HG03045 (cell line): ENCODE results near the gene RWDD2A.
"Not testable (repeated sequence)": the region's sequence is repeated elsewhere in the genome, so short reads cannot be mapped to it uniquely, and the experiment has no call there.

Experiments used
- ATAC-seq: cut with Tn5 transposase; IDR thresholded peaks from one replicate; pipeline ENCODE4 v1.9.1; 2021; ENCODE audit warnings: mild to moderate bottlenecking, moderate library complexity; ENCODE audit not compliant: unreplicated experiment

Gene RWDD2A

DNA sequence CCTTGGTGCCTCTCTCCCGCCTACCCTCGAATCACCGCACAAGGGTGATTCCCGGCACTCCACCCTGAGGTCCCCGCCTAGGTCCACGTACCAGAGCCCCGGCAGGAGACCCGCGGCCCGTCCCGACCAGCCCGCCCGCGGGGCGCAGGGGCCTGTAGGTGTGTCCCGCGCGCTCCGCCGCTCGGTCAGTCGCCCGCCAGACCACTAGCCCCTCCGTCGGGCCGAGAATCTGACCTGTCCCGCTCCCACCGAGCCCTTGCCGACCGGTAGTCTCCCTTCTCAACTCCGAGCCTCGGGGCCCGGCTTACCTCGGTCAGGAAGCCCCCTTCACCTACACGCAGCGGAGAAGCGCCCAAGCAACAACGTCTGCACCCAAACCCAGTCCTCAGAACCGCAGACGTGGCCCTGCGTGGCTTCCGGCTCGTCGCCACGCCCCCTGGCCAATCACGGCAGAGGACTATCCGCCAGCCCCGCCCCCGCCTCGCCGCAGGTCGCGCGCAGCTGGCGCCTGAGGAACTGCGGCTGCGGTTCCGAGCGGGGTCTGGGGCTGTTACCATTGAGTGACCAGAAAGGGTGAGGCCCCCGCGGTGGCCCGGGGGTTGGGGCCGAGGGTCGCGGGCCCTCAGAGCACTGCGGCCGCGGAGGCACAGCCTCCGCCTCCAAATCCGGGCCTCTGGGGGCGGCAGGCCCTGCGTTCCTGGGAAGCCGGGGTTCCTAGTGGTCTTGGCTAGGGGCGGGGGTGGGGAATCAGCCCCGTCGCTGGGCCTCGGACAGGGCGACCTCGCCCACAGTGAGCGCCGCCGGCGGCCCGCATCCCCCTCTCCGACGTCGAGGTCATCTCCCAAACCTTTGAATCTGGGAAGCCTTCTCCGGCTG lies at the start of gene RWDD2A, which contains the start of gene PGM3:
Gene RWDD2A (plus strand): TSS at position 487 of the 876 bp plus-strand sequence. CDS start 1,095 bp downstream, outside the sequence.
Gene PGM3 (minus strand): TSS at position 395 of the 876 bp plus-strand sequence. CDS start 2,253 bp downstream, outside the sequence.
- peak; percentile 97 for ATAC-seq

DNA sequence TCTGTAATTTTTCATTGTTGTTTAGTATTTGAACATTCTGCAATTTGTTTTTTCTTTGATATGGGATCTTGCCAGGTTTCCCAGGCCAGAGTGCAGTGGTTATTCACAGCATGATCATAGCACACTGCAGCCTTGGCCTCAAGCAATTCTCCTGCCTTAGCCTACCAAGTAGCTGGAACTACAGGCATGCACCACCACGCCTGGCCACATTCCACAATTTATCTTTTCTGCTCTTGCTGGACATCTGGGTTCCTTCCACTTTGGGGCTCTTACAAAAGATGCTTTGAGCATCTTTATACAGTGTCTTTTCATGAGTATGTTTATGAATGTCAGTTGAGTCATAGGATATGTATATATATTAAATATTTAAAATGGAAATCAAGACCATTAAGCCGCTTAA lies 42.0 kb upstream of the RWDD2A start:
- ATAC-seq = no peak

DNA sequence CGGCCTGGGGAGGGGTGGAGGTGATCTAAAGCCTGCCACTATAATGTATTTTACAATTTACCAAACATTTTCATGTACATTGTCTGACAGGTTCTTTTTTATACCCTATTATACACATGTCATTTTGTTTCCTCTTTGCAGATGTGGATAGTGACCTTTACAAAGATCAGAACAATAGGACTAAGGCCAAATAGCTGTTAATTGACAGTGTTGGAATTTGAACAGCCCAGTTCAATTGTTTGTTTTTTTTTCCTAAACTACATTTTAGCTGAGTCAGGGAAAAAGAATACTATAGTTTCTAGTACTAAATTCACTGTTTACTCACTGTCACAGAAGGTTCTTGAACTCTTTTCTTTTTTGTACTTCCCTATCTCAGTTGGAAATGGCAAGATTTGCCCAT lies 40.2 kb upstream of the RWDD2A start:
- no peak for ATAC-seq

DNA sequence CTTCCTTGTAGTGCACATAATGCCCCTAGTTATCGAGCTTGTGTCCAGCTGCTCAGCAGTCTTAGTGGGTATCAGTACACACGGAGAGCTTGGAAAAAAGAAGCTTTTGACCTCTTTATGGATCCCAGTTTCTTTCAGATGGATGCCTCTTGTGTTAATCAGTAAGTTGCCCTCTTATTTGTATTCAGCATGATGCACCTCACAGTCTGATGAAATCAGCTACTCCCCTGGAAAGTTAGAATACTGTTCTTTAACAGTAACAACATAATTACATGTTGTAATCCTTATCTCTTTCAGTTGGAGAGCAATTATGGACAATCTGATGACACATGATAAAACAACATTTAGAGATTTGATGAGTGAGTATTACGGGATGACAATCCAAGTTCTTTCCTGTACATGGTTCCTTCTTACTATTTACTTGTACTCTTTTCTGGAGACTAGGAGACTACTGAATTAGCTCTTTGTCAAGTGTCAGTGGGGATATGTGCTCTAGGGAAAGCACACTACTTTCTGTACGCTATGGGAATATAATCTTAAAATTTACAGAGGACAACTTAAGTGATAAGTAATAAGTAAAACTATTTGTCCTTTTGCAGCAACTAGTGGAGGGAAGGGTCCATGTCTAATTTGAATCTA lies 39.2 kb upstream of the RWDD2A start:
- no peak for ATAC-seq

DNA sequence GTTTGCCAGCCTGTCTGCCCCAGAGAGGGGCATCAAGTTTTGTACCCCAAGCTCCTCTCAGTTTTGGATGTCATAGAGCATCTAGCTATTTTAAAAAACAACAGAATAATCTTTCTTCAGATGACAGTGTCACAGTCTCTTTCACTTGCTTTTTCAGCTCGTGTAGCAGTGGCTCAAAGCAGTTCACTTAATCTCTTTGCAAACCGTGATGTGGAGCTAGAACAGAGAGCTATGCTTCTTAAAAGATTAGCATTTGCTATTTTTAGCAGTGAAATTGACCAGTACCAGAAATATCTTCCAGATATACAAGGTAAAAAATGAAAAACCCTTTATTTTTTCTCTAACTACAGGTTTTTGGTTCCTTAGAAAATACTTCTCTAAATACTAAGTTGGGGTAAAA lies 37.4 kb upstream of the RWDD2A start:
- no peak for ATAC-seq

DNA sequence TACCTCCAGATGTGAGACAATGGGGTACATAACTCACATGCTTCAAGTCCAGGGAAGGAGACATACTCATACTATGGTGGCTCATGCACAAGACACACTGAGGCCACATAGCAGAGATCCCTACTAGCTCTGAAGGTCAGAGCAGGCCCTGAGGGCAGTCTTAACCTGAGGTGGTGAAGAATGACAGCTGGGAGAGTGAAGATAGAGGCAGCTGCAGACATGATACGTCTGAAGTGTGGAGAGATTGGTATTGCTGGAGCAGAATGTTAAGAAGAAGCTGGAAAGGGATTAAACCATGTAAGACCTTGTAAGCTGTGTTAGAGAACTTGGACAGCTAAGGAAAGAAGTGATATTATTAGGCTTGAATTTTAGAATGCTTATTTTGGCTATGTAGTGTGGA lies 33.0 kb upstream of the RWDD2A start:
- no peak for ATAC-seq

DNA sequence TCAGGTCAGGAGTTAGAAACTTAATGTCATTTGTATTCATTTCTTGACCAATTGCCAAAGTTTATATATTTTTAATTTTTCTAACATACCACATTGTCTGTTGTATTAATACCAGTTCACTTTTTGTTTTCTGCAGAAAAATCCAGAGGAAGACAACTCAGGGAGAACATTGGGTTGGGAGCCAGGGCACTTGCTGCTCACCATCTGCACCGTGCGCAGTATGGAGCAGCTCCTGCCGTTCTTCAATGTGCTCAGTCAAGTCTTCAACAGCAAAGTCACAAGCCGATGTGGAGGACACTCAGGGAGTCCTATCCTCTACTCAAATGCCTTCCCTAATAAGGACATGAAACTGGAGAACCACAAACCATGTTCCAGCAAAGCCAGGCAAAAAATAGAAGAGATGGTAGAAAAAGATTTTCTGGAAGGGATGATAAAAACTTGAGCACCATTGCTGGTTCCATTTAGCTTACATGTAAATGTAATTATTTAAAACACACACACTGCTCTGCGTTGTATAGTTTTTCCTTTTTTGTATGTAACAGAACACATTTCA lies 25.4 kb upstream of the RWDD2A start:
- ATAC-seq = no peak

DNA sequence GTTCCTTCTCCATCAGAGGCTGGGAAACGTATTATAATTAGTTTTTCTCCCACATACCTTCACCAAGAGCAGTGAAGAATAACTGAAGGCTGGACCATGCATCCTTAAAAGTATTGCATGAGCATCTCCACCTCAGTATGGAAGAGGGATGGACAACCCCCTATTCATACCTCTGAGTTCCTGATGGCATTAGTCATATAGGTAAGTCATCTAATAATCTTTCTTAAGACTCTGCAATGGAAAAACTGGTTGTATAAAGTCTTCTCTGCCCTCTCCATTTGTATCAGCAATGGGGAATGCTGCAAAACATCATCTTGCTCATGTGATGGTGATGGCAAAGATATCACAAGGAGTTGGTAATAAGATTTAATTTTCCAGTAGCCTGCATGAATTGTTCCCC lies 24.6 kb upstream of the RWDD2A start:
- ATAC-seq = no peak

DNA sequence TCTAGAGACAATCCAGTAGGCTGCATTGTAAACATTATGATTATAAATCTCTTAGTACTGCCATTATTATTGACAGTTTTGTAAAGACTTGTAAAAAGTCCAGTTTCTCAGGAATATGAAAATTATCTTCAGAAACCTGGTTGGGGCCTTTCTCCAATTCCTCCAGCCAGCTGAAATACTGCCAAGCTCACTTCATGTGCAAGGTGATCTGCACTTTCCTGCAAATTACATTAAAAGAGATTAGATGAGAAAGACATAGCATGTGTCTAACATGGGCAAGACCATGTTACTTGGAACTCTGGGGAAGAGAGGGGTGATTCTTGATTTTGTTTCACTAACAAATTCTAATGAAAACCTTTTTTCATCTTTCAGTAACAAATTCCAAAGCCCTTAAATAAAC lies 24.1 kb upstream of the RWDD2A start:
- no peak for ATAC-seq

DNA sequence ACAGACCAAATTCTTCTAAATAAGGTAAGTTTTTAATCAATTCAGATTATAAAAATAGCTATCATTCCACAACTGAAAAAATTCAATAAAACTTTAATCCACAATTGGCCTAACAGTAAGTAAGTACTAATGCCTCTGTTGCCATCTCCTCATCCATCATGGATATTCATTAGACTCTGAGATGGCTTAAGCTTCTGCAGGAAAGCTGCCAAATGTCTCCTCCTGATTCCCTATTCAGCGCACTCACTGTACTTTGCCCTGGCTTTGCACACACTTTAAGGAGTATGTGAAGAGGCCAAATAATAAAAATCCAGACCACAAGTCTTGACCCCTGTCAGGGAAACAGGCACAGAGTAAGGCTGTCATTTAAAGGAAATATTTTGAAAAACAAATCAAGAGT lies 23.6 kb upstream of the RWDD2A start:
- ATAC-seq = no peak

DNA sequence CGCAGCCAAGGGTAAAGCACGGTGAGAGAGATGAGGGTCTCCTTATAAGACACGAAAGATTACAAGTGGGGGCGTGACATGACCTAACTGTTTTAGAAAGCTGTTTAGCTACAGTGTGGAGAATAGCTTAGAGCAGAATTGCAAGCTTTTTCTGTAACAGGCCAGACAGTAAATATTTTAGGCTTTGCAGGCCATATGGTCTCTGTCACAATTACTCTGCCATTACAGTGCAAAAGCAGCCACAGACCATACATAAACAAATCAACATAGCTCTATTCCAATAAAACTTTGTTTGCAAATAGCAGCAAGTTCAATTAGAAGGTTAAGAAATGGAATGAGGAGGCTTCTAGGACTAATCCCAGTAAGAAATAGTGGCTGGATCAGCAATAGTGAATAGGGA lies 16.9 kb upstream of the RWDD2A start:
- no peak for ATAC-seq

DNA sequence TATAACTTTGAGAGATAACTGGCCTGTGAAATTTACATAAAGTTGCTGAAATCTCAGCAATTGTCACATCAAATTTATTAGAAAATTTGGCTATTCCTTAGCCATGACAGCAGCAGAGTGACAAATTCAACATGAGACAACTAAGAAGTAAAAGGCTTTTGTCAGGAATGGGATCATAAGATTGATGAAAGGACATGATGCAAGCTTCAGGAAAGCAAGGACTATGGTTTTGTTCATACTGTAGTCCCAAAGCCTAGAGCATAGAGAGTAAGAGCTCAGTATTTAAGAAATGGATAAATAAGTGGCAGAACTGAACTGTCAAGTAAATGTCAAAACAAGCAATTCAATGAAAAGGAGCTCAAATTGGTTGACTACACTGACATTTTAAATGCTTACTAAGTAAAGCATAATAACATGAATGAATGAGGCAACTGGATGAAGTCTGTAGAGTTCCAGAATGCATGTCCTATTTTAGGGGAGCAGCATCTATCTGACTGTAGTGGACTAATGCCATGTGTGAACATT lies 12.7 kb upstream of the RWDD2A start:
- ATAC-seq = no peak

DNA sequence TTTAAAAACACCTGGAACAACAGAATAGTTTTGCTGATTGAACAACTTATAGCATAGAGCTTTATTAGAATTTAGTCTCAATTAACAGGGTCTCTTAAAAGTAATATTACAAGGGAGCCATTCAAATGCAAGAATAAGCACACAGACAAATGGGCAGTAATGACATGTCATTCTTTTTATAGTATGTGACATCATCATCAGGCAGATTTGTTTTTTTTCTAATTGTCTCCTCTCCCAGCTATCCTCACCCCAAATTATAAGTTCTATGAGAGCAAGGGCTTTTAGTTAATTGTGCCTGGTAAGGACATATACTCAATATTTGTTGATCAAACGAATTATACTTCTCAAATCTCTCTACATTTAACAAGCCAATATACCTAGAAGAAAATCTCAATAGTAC lies 11.0 kb upstream of the RWDD2A start:
- ATAC-seq = no peak

DNA sequence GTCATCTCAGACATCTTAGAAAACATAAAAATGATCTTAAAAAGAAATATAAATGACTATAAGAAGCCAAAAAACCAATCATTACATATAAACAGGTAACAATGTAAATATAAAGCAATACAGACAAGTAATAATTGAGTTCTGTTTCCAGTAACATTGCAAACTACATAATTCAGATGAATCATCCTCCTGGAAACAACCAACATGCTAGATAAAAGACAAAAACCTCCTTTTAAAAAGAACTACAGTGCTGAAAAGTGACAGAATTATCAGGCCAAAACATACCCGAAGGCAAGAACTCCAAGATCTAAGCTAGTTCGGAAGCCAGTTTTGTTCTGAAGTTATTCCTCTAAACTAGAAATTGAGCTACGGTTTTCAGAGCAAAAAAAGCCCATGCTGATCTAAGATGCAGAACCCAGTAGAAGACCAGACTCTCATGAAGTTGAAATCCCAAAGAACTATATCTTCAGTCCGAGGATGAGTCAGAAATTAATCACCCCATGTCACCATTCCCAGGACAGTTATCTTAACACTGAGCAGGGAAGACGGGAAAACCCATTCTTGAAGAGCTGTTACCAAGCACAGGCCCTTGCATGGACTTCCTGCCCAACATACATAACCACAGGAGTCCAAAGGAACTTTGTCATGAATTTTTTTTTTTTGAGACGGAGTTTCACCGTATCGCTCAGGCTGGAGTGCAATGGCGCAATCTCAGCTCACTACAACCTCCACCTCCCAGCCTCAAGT lies 9.9 kb upstream of the RWDD2A start:
- ATAC-seq = no peak

DNA sequence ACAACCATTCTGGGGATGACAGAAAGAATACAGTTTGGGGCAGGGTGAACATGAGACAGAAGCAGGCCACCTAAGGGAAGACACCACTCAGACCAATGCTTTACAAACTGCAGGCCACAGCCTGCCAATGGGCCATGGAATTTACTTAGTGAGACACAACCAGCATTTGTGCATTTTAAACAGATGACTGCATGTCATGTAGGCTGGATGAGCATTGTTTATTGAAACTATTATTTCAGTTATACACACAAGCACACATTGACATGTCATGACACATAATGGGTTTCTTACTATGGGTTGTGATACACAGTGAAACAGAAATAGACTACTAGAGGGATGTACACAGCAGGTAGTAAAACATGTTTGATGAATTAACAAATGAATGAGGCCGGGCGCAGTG lies 8.1 kb upstream of the RWDD2A start:
- ATAC-seq = no peak

DNA sequence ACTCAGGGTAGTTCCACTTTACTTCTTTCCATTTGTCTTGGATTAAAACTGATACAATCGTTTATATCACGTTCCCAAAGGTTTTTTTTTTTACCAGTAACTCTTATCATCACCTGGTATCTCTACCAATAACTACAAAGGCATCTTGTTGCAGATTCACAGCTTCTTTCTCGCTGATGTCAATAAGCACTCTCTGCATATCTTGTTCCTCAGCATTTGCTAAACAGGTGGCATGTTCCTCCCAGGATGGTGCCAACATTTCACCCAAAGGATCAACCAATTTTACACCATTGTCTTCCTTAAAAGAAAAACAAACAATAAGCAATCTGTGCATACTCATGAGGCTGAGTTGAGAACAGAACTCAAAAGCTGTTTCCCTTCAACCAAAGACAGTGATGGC lies 4.7 kb upstream of the RWDD2A start:
- no peak for ATAC-seq

DNA sequence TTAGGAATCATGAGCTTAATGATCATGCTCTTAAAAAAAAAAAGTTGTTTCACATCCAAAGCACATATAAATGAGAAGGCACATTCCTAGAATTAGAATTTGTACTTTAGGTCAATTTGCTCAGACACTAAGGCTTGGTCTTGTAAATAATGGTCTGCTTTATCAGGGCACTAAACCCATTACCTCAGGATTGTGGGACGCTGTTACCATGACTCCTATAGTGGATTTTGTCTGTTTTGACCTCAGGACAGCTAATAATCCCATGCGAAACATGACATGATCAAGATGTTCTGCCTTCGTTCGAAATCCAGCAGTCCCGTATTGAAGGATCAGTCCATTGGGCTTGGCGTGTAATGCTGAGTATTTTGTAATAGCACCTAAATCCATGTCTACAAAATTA lies 2.5 kb upstream of the RWDD2A start:
- no peak for ATAC-seq

DNA sequence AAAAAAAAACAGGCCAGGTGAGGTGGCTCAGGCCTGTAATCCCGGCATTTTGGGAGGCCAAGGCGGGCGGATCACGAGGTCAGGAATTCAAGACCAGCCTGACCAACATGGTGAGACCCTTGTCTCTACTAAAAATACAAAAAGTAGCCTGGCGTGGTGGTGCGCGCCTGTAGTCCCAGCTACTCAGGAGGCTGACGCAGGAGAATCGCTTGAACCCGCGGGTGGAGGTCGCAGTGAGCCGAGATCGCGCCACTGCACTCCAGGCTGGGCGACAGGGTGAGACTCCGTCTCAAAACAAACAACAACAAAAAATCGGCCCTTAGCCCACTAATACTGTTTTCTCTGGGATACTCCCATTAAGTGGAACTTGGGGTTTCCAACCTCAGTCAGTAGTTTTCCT lies 1.2 kb upstream of the RWDD2A start:
- ATAC-seq = not testable (repeated sequence)

DNA sequence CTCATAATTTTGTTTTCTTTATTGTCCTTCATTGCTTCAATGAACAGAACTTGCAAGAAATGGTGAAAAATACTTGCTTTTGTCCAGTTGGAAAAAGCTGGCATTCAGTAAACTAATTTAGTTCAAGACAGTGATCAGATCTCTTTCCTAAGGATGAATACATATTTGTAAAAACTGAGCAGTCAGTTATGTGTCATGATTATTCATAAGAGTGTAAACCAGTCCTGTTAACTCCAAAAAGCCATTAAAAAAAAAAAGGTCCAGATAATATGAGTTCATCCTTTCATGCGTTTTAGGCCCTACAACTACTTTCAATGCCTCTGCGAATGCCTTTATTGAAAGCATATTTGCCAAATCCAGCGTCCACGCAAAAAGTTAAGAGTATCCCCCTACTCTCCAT lies 701 bp upstream of the RWDD2A start:
- peak; percentile 1 for ATAC-seq

DNA sequence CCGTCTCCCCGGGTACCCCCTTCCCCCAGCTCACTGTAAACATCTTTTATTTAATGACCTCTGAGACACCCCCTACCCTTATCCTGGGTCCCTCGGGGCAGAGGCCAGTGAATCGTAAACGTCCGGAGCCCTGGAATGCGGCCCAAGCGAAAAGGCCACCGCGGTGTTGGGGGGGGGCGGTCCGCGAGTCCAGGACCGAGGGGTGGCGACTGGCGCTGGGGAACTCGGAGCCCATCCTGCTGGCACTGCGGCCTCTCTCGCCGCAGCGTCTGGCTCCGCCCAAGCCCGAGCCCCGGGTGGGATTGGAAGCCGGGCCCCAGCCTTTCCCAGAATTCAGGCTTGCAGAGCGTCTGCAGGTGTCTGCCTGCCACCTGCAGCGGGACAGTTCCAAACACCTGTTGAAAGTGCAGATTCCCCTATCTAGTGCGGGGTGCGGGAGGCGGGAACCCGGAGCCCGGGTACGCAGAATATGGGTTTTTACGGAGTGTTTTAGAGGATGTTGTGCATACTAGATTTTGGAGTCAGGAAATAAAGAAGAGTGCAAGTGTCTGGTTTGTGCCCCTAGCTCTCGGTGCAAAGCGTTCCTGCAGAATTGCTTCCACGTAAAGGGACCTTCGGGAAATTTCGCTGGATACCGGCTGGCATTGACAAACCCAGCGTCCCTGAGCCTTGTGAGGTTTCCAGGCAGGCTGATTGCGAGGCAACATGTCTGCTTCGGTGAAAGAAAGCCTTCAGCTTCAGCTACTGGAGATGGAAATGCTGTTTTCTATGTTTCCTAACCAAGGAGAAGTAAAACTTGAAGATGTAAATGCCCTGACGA lies 800 bp downstream of the RWDD2A start:
- peak; percentile 34 for ATAC-seq
